A673 (cell line): ENCODE measurements around the gene TRAF4. TPM values are rescaled to one million over a fixed set of nuclear protein-coding genes. Genes with fewer than 3 reads are reported as not detected.
A peak's percentile ranks its signal among the peaks of the same experiment; 100 is the strongest.
"Not testable (repeated sequence)": the region's sequence is repeated elsewhere in the genome, so short reads cannot be mapped to it uniquely, and the experiment has no call there.

Source experiments
- BruUV-seq: library from RNA; stranded (reverse); fragments of 400-500 nt; replicated peaks from 2 replicates; lab custom pipeline; 2021; lab: Mats Ljungman, UMichigan
- CTCF ChIA-PET: fragments of 300-600 bp; sonication (Branson Sonifier 250); formaldehyde crosslinking; loops from one replicate; lab custom pipeline; 2022; ENCODE audit warnings: antibody characterized with exemption; lab: Charles Lee
- POLR2A ChIA-PET: fragments of 300-600 bp; sonication (Branson Sonifier 250); formaldehyde crosslinking; loops from one replicate; lab custom pipeline; 2022; ENCODE audit warnings: antibody characterized with exemption; ENCODE audit not compliant: low non-redundant PET; lab: Charles Lee
- DNase-seq: peaks from one replicate; pipeline ENCODE4 v3.0.0-alpha.2; 2015; ENCODE audit warnings: low spot score
- H3K27ac ChIP-seq: fragments of 200-600 bp; sonication (generic); 2 replicates; pipeline ENCODE4 v1.5.1; 2016; ENCODE audit warnings: mixed run types, low read depth, mild to moderate bottlenecking, mixed read lengths, antibody characterized with exemption, low read length; ENCODE audit not compliant: poor library complexity, severe bottlenecking
- H3K27me3 ChIP-seq: fragments of 200-600 bp; sonication (generic); replicated peaks from 2 replicates; pipeline ENCODE4 v1.6.1; 2017; ENCODE audit warnings: mixed run types, low read depth, mild to moderate bottlenecking, mixed read lengths, antibody characterized with exemption, low read length; ENCODE audit not compliant: insufficient read depth, poor library complexity
- H3K36me3 ChIP-seq: fragments of 200-600 bp; sonication (generic); 2 replicates; pipeline ENCODE4 v1.6.1; 2016; ENCODE audit warnings: mixed run types, mild to moderate bottlenecking, mixed read lengths, antibody characterized with exemption, low read length; ENCODE audit not compliant: insufficient read depth, poor library complexity, severe bottlenecking
- H3K4me1 ChIP-seq: fragments of 200-600 bp; sonication (generic); 2 replicates; pipeline ENCODE4 v1.6.1; 2017; ENCODE audit warnings: mixed run types, mild to moderate bottlenecking, mixed read lengths, antibody characterized with exemption, low read length; ENCODE audit not compliant: insufficient read depth, poor library complexity, severe bottlenecking
- H3K4me3 ChIP-seq: fragments of 200-600 bp; sonication (generic); 2 replicates; pipeline ENCODE4 v1.5.1; 2016; ENCODE audit warnings: low read depth, mixed run types, mild to moderate bottlenecking, mixed read lengths, low read length; ENCODE audit not compliant: poor library complexity, severe bottlenecking
- H3K9me3 ChIP-seq: fragments of 200-600 bp; sonication (generic); 2 replicates; pipeline ENCODE4 v1.6.1; 2016; ENCODE audit warnings: mixed run types, low read depth, mild to moderate bottlenecking, mixed read lengths, antibody characterized with exemption, low read length; ENCODE audit not compliant: poor library complexity, severe bottlenecking
- EZH2 ChIP-seq: fragments of 200-600 bp; sonication (generic); IDR thresholded peaks from 2 replicates; pipeline ENCODE4 v1.6.1; 2017; ENCODE audit warnings: borderline replicate concordance, low read depth, mild to moderate bottlenecking, mixed read lengths, antibody characterized with exemption, low read length; ENCODE audit not compliant: poor library complexity, severe bottlenecking
- intact Hi-C: fragments of 100-400 bp; cut with micrococcal nuclease; formaldehyde crosslinking; loops from one replicate; pipeline ENCODE4 v1.10.0; 2022; ENCODE audit not compliant: unreplicated experiment
- total RNA-seq: library from RNA; stranded (reverse); gene quantifications from 2 replicates; pipeline ENCODE4 v1.2.3, GENCODE V29; 2021
- TF ChIP-seq, protein P1 (sequence below): fragments of 300-800, 200-600 bp; sonication (generic); conservative IDR thresholded peaks from 2 replicates; pipeline ENCODE4 v1.5.1; 2017; ENCODE audit warnings: low read depth, mild to moderate bottlenecking, antibody characterized with exemption, low read length, moderate library complexity, mixed read lengths

Gene TRAF4
- total RNA-seq, 1 experiment from 2014 or later: 128 TPM

GRCh38 chr17:28718333-28719020, 25.3 kb upstream of the TRAF4 start:
- H3K27ac ChIP-seq: peak overlapping the region; percentile 97
- no peaks in the 10 kb centered on the region for H3K9me3 ChIP-seq
- H3K4me1 ChIP-seq: peaks cover 47% of the 10 kb centered on the region
- H3K36me3 ChIP-seq: peaks cover 56% of the 10 kb centered on the region
- H3K4me3 ChIP-seq: peak overlapping the region; percentile 97
- ChIA-PET POLR2A (no interaction called here), CTCF (no interaction called here)
- intact Hi-C loops: no loop called here
- no TSS peak for BruUV-seq
- no peak for TF ChIP-seq EZH2
- TF ChIP-seq, protein P1, sequence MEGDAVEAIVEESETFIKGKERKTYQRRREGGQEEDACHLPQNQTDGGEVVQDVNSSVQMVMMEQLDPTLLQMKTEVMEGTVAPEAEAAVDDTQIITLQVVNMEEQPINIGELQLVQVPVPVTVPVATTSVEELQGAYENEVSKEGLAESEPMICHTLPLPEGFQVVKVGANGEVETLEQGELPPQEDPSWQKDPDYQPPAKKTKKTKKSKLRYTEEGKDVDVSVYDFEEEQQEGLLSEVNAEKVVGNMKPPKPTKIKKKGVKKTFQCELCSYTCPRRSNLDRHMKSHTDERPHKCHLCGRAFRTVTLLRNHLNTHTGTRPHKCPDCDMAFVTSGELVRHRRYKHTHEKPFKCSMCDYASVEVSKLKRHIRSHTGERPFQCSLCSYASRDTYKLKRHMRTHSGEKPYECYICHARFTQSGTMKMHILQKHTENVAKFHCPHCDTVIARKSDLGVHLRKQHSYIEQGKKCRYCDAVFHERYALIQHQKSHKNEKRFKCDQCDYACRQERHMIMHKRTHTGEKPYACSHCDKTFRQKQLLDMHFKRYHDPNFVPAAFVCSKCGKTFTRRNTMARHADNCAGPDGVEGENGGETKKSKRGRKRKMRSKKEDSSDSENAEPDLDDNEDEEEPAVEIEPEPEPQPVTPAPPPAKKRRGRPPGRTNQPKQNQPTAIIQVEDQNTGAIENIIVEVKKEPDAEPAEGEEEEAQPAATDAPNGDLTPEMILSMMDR: no peak
- no peaks in the 10 kb centered on the region for H3K27me3 ChIP-seq
- peak; percentile 66 for DNase-seq

GRCh38 chr17:28719021-28719433, 24.8 kb upstream of the TRAF4 start:
- peaks cover 50% of the 10 kb centered on the region for H3K4me1 ChIP-seq
- no peaks in the 10 kb centered on the region for H3K27me3 ChIP-seq
- peak overlapping the region; percentile 81 for H3K27ac ChIP-seq
- DNase-seq: no peak
- intact Hi-C loops: no loop called here
- peaks cover 57% of the 10 kb centered on the region for H3K36me3 ChIP-seq
- no peaks in the 10 kb centered on the region for H3K9me3 ChIP-seq
- ChIA-PET CTCF (interaction anchor here (0.6 to 1.0 kb wide), 4 partner anchors 8 to 146 kb away, joined by 3 to 5 read pairs (median 4); partner anchors contain the start of genes NEK8 and PROCA1), POLR2A (interaction anchor here (0.6 to 1.1 kb wide), 6 partner anchors 9 to 233 kb away, joined by 3 to 10 read pairs (median 4); partner anchors contain the start of genes NEK8 and PHF12)
- TF ChIP-seq EZH2: no peak
- TF ChIP-seq, protein P1: no peak
- no TSS peak for BruUV-seq
- H3K4me3 ChIP-seq: peak overlapping the region; percentile 72

GRCh38 chr17:28720247-28720996, 23.4 kb upstream of the TRAF4 start:
- H3K4me3 ChIP-seq: peak overlapping the region; percentile 72
- H3K9me3 ChIP-seq: no peaks in the 10 kb centered on the region
- H3K27me3 ChIP-seq: no peaks in the 10 kb centered on the region
- intact Hi-C loops: no loop called here
- H3K4me1 ChIP-seq: peaks cover 58% of the 10 kb centered on the region
- peak overlapping the region; percentile 81 for H3K27ac ChIP-seq
- peaks cover 54% of the 10 kb centered on the region for H3K36me3 ChIP-seq
- CTCF ChIA-PET: interaction anchor here (1.0 kb wide), 1 partner anchor 8 kb away, joined by 3 read pairs; the partner anchor contains the start of gene NEK8
- DNase-seq: no peak
- POLR2A ChIA-PET: interaction anchor here (0.5 to 1.1 kb wide), 5 partner anchors 10 to 1753 kb away, joined by 3 to 17 read pairs (median 3); no protein-coding TSS in a partner anchor
- TF ChIP-seq, protein P1: 0 out of 2 replicates have a peak, but pooled peaks have one; percentile 16
- TF ChIP-seq EZH2: no peak
- BruUV-seq: TSS peak; percentile 84

- POLR2A ChIA-PET, H3K27me3 ChIP-seq, H3K9me3 ChIP-seq, intact Hi-C loops, BruUV-seq, CTCF ChIA-PET, DNase-seq: not testable (repeated sequence)
- Histone ChIP-seq H3K4me1 (peaks cover 60% of the 10 kb centered on the region), H3K36me3 (peaks cover 50% of the 10 kb centered on the region), H3K4me3 (peak overlapping the region; percentile 72), H3K27ac (peak overlapping the region; percentile 81)
These were observed 22.8 kb upstream of the TRAF4 start for GRCh38 chr17:28720997-28721329.
